Suprapubic skin (tissue), 4 donors: Measurements from ENCODE around the gene SLC38A1. TPM values are rescaled to one million over a fixed set of nuclear protein-coding genes. Genes with fewer than 3 reads are reported as not detected.
A peak's percentile ranks its signal among the peaks of the same experiment; 100 is the strongest.
"Not testable (repeated sequence)": the region's sequence is repeated elsewhere in the genome, so short reads cannot be mapped to it uniquely, and the experiment has no call there.

Experiments
- DNase-seq, 2 donors: peaks; one replicate each; pipeline ENCODE4 v3.0.0-alpha.2; 2019; ENCODE audit warnings: low spot score in 2 of 2
- H3K27ac ChIP-seq: fragments of 200-600 bp; sonication (generic); one replicate; pipeline ENCODE4 v1.5.1; 2019
- H3K27me3 ChIP-seq: fragments of 200-600 bp; sonication (generic); one replicate; pipeline ENCODE4 v1.5.1; 2019
- H3K36me3 ChIP-seq: fragments of 200-600 bp; sonication (generic); one replicate; pipeline ENCODE4 v1.5.1; 2019
- H3K4me1 ChIP-seq: fragments of 200-600 bp; sonication (generic); one replicate; pipeline ENCODE4 v1.5.1; 2019
- H3K4me3 ChIP-seq: fragments of 200-600 bp; sonication (generic); one replicate; pipeline ENCODE4 v1.5.1; 2019; ENCODE audit warnings: mild to moderate bottlenecking
- H3K9me3 ChIP-seq: fragments of 200-600 bp; sonication (generic); one replicate; pipeline ENCODE4 v1.5.1; 2019
- EP300 ChIP-seq: sonication (generic); formaldehyde crosslinking; IDR thresholded peaks from one replicate; pipeline ENCODE4 v1.6.1; 2017; ENCODE audit warnings: antibody characterized with exemption
- POLR2A ChIP-seq, 2 donors: fragments of 450-650 bp; IDR thresholded peaks; one replicate each; pipeline ENCODE4 v1.6.1; 2017; ENCODE audit warnings: antibody characterized with exemption in 2 of 2, mild to moderate bottlenecking in 2 of 2, moderate library complexity in 2 of 2
- POLR2AphosphoS5 ChIP-seq, 3 donors: sonication (generic); formaldehyde crosslinking; IDR thresholded peaks; one replicate each; pipeline ENCODE4 v1.6.1; 2017; ENCODE audit warnings: antibody characterized with exemption in 3 of 3
- WGBS: methylation state at CpG from one replicate; pipeline ENCODE4 v1.1.5; 2018; 5-methylcytosine and 5-hydroxymethylcytosine counted together
- total RNA-seq, 4 donors: library from RNA; depleted of rRNA; stranded (reverse); fragments of >200 nt; gene quantifications; one replicate each; pipeline ENCODE4 v1.1.0, GENCODE V29; 2016
- TF ChIP-seq, protein P1 (sequence below), 2 donors: fragments of 200-600 bp in 1 of 2; fragments of 450-650 bp in 1 of 2; sonication (generic) in 1 of 2; IDR thresholded peaks; one replicate each; pipeline ENCODE4 v1.5.1; 2016 to 2019; ENCODE audit warnings: antibody characterized with exemption in 2 of 2, mild to moderate bottlenecking in 1 of 2, moderate library complexity in 1 of 2

SLC38A1 gene
- total RNA-seq, 4 donors from 2014 or later = 96.2 to 110 (median 102) TPM

- TF ChIP-seq POLR2A (IDR thresholded peaks at IDR 0.05) = no peak
- DNase-seq = no peak
- H3K27ac ChIP-seq = no peak overlapping the region
- H3K36me3 ChIP-seq = no peaks in the 10 kb centered on the region
- no peaks in the 10 kb centered on the region for H3K9me3 ChIP-seq
- H3K27me3 ChIP-seq = no peaks in the 10 kb centered on the region
- 77% methylated on average over 2 of the region's 2 CpGs for WGBS
- peaks cover 14% of the 10 kb centered on the region for H3K4me1 ChIP-seq
- no peak overlapping the region for H3K4me3 ChIP-seq
These were observed 101.4 kb downstream of the SLC38A1 start for GRCh38 chr12:46167412-46167811.

DNA sequence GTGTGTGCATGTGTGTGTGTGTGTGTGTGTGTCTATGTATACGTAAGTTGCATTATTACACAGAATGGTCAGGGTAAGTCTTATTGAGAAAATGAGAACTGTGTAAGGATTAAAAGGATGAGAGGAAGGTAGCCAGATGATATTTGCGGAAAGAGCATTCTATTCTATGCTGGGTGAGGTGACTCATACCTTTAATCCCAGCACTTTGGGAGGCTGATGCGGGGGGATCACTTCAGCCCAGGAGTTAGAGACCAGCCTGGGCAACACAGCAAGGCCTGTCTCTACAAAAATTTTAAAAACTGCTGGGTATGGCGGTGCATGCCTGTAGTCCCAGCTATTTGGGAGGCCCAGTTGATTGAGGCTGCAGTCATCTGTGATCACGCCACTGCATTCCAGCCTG, 103.7 kb downstream of the SLC38A1 start:
- TF ChIP-seq POLR2A (IDR thresholded peaks at IDR 0.05) (no peak), EP300 (no peak), POLR2AphosphoS5 (IDR thresholded peaks at IDR 0.05) (no peak)
- TF ChIP-seq, protein P1, sequence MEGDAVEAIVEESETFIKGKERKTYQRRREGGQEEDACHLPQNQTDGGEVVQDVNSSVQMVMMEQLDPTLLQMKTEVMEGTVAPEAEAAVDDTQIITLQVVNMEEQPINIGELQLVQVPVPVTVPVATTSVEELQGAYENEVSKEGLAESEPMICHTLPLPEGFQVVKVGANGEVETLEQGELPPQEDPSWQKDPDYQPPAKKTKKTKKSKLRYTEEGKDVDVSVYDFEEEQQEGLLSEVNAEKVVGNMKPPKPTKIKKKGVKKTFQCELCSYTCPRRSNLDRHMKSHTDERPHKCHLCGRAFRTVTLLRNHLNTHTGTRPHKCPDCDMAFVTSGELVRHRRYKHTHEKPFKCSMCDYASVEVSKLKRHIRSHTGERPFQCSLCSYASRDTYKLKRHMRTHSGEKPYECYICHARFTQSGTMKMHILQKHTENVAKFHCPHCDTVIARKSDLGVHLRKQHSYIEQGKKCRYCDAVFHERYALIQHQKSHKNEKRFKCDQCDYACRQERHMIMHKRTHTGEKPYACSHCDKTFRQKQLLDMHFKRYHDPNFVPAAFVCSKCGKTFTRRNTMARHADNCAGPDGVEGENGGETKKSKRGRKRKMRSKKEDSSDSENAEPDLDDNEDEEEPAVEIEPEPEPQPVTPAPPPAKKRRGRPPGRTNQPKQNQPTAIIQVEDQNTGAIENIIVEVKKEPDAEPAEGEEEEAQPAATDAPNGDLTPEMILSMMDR (IDR thresholded peaks at IDR 0.05) = no peak
- no peak overlapping the region for H3K4me3 ChIP-seq
- no peaks in the 10 kb centered on the region for H3K9me3 ChIP-seq
- no peaks in the 10 kb centered on the region for H3K27me3 ChIP-seq
- no peak for DNase-seq
- H3K27ac ChIP-seq = no peak overlapping the region
- 93% methylated on average over 5 of the region's 5 CpGs for WGBS
- no peaks in the 10 kb centered on the region for H3K36me3 ChIP-seq
- H3K4me1 ChIP-seq = peaks cover 26% of the 10 kb centered on the region

- Histone ChIP-seq H3K4me1 (peaks cover 35% of the 10 kb centered on the region), H3K27ac (peak overlapping the region; percentile 60), H3K4me3 (no peak overlapping the region), H3K9me3 (no peaks in the 10 kb centered on the region), H3K36me3 (no peaks in the 10 kb centered on the region), H3K27me3 (no peaks in the 10 kb centered on the region)
- TF ChIP-seq EP300 (no peak), POLR2A (IDR thresholded peaks at IDR 0.05) (no peak), POLR2AphosphoS5 (IDR thresholded peaks at IDR 0.05) (no peak)
- TF ChIP-seq, protein P1 (IDR thresholded peaks at IDR 0.05) = no peak
- DNase-seq = no peak
- 31% methylated on average over 3 of the region's 3 CpGs for WGBS
These were observed 104.6 kb downstream of the SLC38A1 start for GRCh38 chr12:46164186-46164761.

DNA sequence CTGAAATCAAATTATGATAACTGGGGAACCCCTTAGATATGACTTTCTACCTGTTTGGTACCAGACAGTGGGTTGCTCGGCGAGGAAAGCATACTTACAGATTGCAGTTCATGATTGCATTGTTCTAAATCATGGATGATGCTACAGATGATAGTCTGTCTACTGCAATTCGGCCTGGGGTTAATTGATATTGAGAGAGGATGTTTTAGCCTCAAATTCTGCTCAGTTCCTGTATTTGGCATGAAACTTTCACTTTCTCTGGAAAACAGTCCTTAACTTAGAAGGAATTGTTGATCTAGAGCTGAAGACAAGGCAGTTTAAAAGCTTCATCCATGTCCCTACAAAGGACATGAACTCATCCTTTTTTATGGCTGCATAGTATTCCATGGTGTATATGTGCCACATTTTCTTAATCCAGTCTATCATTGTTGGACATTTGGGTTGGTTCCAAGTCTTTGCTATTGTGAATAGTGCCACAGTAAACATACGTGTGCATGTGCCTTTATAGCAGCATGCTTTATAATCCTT, 106.2 kb downstream of the SLC38A1 start:
- WGBS = 60% methylated on average over 3 of the region's 4 CpGs
- H3K27ac ChIP-seq, H3K4me3 ChIP-seq, H3K36me3 ChIP-seq, DNase-seq, H3K27me3 ChIP-seq, H3K9me3 ChIP-seq: not testable (repeated sequence)
- H3K4me1 ChIP-seq = peaks cover 43% of the 10 kb centered on the region

GRCh38 chr12:46160981-46161690, 107.7 kb downstream of the SLC38A1 start:
- Histone ChIP-seq H3K27ac (peak overlapping the region; percentile 76), H3K27me3 (no peaks in the 10 kb centered on the region), H3K4me1 (peaks cover 47% of the 10 kb centered on the region), H3K36me3 (no peaks in the 10 kb centered on the region), H3K9me3 (no peaks in the 10 kb centered on the region), H3K4me3 (no peak overlapping the region)
- 79% methylated on average over 4 of the region's 4 CpGs for WGBS
- TF ChIP-seq POLR2AphosphoS5 (IDR thresholded peaks at IDR 0.05) (no peak), POLR2A (IDR thresholded peaks at IDR 0.05) (no peak), EP300 (no peak)
- TF ChIP-seq, protein P1 (IDR thresholded peaks at IDR 0.05) = no peak
- no peak for DNase-seq

- Histone ChIP-seq H3K27ac (peak overlapping the region; percentile 76), H3K9me3 (no peaks in the 10 kb centered on the region), H3K36me3 (no peaks in the 10 kb centered on the region), H3K27me3 (no peaks in the 10 kb centered on the region), H3K4me3 (no peak overlapping the region), H3K4me1 (peaks cover 47% of the 10 kb centered on the region)
- TF ChIP-seq POLR2AphosphoS5 (IDR thresholded peaks at IDR 0.05) = no peak
- TF ChIP-seq, protein P1 (IDR thresholded peaks at IDR 0.05) = no peak
- 32% methylated on average over 10 of the region's 10 CpGs for WGBS
- no peak for DNase-seq
These were observed 108.5 kb downstream of the SLC38A1 start for GRCh38 chr12:46160101-46160980.
